SH-SY5Y (cell line): ENCODE measurements around the gene ZCCHC13.

Experiments
- GATA2 ChIP-seq: IDR thresholded peaks from 2 replicates; pipeline ENCODE4 v1.6.1; 2011; ENCODE audit warnings: mild to moderate bottlenecking, low read depth, low read length
- GATA3 ChIP-seq: IDR thresholded peaks from 2 replicates; pipeline ENCODE4 v1.6.1; 2011; ENCODE audit warnings: low read depth, mild to moderate bottlenecking, low read length, moderate library complexity

GRCh38 chrX:74300869-74301268, 3.1 kb upstream of the ZCCHC13 start:
- TF ChIP-seq GATA3 (no peak), GATA2 (no peak)
